ENCODE results near the gene NEUROD2. TPM values are rescaled to one million over a fixed set of nuclear protein-coding genes. Genes with fewer than 3 reads are reported as not detected.

The NEUROD2 gene
- total and polyA plus RNA-seq, 7 donors, result 0.23 to 1.2 (median 0.33) TPM; not detected in 4

- Histone ChIP-seq H3K9me3 (no peaks in the 10 kb centered on the region), H3K36me3 (peaks cover 0 to 14% (median 0%) of the 10 kb centered on the region in 4 donors), H3K4me1 (no peaks in the 10 kb centered on the region), H3K4me3 (peak overlapping the region in 3 of 4 donors; percentile 6 to 27 (median 12)), H3K27ac (peak overlapping the region; percentile 16 to 62 (median 40)), H3K27me3 (no peaks in the 10 kb centered on the region)
- TF ChIP-seq POLR2AphosphoS5 (IDR thresholded peaks at IDR 0.05) (no peak), POLR2A (IDR thresholded peaks at IDR 0.05) (no peak), EP300 (IDR thresholded peaks at IDR 0.05) (no peak), CTCF (IDR thresholded peaks at IDR 0.05) (no peak)
- WGBS, 2 donors, result 27 to 55% methylated on average over 7 of the region's 7 CpGs
- DNase-seq, result no peak
- intact Hi-C loops (cut with DNase I), result no loop called here
Measured at GRCh38 chr17:39652587-39653315, 45.0 kb upstream of the NEUROD2 start.

- H3K4me3 ChIP-seq, result no peak overlapping the region
- DNase-seq, result no peak
- H3K27me3 ChIP-seq, result no peaks in the 10 kb centered on the region
- H3K4me1 ChIP-seq, result no peaks in the 10 kb centered on the region
- H3K36me3 ChIP-seq, result peaks cover 0 to 7% (median 0%) of the 10 kb centered on the region in 4 donors
- H3K9me3 ChIP-seq, result no peaks in the 10 kb centered on the region
- intact Hi-C loops (cut with DNase I), result no loop called here
- 14 to 54% methylated on average over 8 of the region's 8 CpGs for WGBS, 2 donors
- TF ChIP-seq CTCF (IDR thresholded peaks at IDR 0.05), result no peak
- TF ChIP-seq POLR2AphosphoS5 (IDR thresholded peaks at IDR 0.05), result no peak
- TF ChIP-seq POLR2A (IDR thresholded peaks at IDR 0.05), result no peak
- no peak for TF ChIP-seq EP300 (IDR thresholded peaks at IDR 0.05)
- H3K27ac ChIP-seq, result peak overlapping the region; percentile 10 to 62 (median 28)
Measured at GRCh38 chr17:39651923-39652586, 44.3 kb upstream of the NEUROD2 start.

- no peaks in the 10 kb centered on the region for H3K27me3 ChIP-seq
- H3K27ac ChIP-seq, result no peak overlapping the region
- intact Hi-C loops (cut with DNase I), result no loop called here
- DNase-seq, result no peak
- 92 to 93% methylated on average over 11 of the region's 11 CpGs for WGBS, 2 donors
- H3K4me3 ChIP-seq, result no peak overlapping the region
- TF ChIP-seq CTCF (IDR thresholded peaks at IDR 0.05) (no peak), POLR2AphosphoS5 (IDR thresholded peaks at IDR 0.05) (no peak), EP300 (IDR thresholded peaks at IDR 0.05) (no peak), POLR2A (IDR thresholded peaks at IDR 0.05) (no peak)
- H3K36me3 ChIP-seq, result no peaks in the 10 kb centered on the region
- no peaks in the 10 kb centered on the region for H3K9me3 ChIP-seq
- no peaks in the 10 kb centered on the region for H3K4me1 ChIP-seq
Measured at GRCh38 chr17:39650121-39650579, 42.4 kb upstream of the NEUROD2 start.

GRCh38 chr17:39648616-39649366 is 41.1 kb upstream of the NEUROD2 start:
- Histone ChIP-seq H3K4me1 (no peaks in the 10 kb centered on the region), H3K27me3 (no peaks in the 10 kb centered on the region), H3K36me3 (no peaks in the 10 kb centered on the region), H3K4me3 (no peak overlapping the region), H3K9me3 (no peaks in the 10 kb centered on the region), H3K27ac (no peak overlapping the region)
- TF ChIP-seq POLR2AphosphoS5 (IDR thresholded peaks at IDR 0.05), result no peak
- TF ChIP-seq POLR2A (IDR thresholded peaks at IDR 0.05), result no peak
- no peak for TF ChIP-seq EP300 (IDR thresholded peaks at IDR 0.05)
- WGBS, 2 donors, result 83 to 90% methylated on average over 15 of the region's 15 CpGs
- intact Hi-C loops (cut with DNase I), result no loop called here
- no peak for DNase-seq

GRCh38 chr17:39647256-39647655 is 39.5 kb upstream of the NEUROD2 start:
- Histone ChIP-seq H3K9me3 (no peaks in the 10 kb centered on the region), H3K4me3 (no peak overlapping the region)
- 85 to 86% methylated on average over 5 of the region's 5 CpGs for WGBS, 2 donors

More at GRCh38 chr17:39647256-39647655, 39.5 kb upstream of the NEUROD2 start:
- TF ChIP-seq EP300 (IDR thresholded peaks at IDR 0.05) (no peak), POLR2A (IDR thresholded peaks at IDR 0.05) (no peak), POLR2AphosphoS5 (IDR thresholded peaks at IDR 0.05) (no peak), CTCF (IDR thresholded peaks at IDR 0.05) (no peak)
- Histone ChIP-seq H3K27me3 (no peaks in the 10 kb centered on the region), H3K36me3 (no peaks in the 10 kb centered on the region), H3K4me1 (peaks cover 0 to 11% (median 2%) of the 10 kb centered on the region in 4 donors), H3K27ac (no peak overlapping the region)
- intact Hi-C loops (cut with DNase I), result no loop called here
- DNase-seq, result no peak
